ENCODE data around the gene NEK6. TPM values are rescaled to one million over a fixed set of nuclear protein-coding genes. Genes with fewer than 3 reads are reported as not detected.

NEK6 gene
- total and polyA plus RNA-seq, 10 of the 15 experiments (the other 5 are each of a cell fraction or from before 2014, with no cell fraction given), result 31.3 to 161 (median 89.2) TPM

GRCh38 chr9:124222918-124223720, 34.6 kb upstream of the NEK6 start:
- ChIA-PET SMC1A (ENCODE audit: uncharacterized antibody, unreplicated experiment) (interaction anchor here (0.8 to 3.3 kb wide), 6 partner anchors 9 to 26 kb away, joined by 3 to 16 read pairs (median 5); no protein-coding TSS in a partner anchor), POLR2A (interaction anchor here (0.9 to 1.6 kb wide), 4 partner anchors 9 to 42 kb away, joined by 3 to 5 read pairs (median 4); no protein-coding TSS in a partner anchor), RAD21 (ENCODE audit: unreplicated experiment) (no interaction called here), CTCF (interaction anchor here (1.2 to 1.5 kb wide), 3 partner anchors 15 to 96 kb away, joined by 3 to 5 read pairs (median 3); no protein-coding TSS in a partner anchor)
- H3K36me3 ChIP-seq (ENCODE audit: control insufficient read depth in 2 of 2, insufficient read depth in 2 of 2, low read length in 1 of 2), result no peaks in the 10 kb centered on the region
- no peak overlapping the region for H2AFZ ChIP-seq (ENCODE audit: control insufficient read depth, low read depth, low read length)
- no peak for FAIRE-seq
- H3K27ac ChIP-seq (ENCODE audit: control insufficient read depth, insufficient read depth), result no peak overlapping the region
- no peaks in the 10 kb centered on the region for H3K9me3 ChIP-seq (replicated peaks; ENCODE audit: control insufficient read depth, insufficient read depth, low read length)
- H3K4me1 ChIP-seq (ENCODE audit: control insufficient read depth, insufficient read depth, low read length), result peaks cover 12% of the 10 kb centered on the region
- WGBS (ENCODE audit: insufficient coverage, insufficient replicate concordance, low lambda C conversion rate, missing lambda C conversion rate), result 71% methylated on average over 10 of the region's 10 CpGs
- H3K4me2 ChIP-seq (ENCODE audit: control insufficient read depth, insufficient read depth), result no peak overlapping the region
- no peak for ATAC-seq
- H3K27me3 ChIP-seq (replicated peaks in 1 of 2; ENCODE audit: control insufficient read depth in 2 of 2, insufficient read depth in 2 of 2, low read length in 1 of 2), result no peaks in the 10 kb centered on the region
- H3K4me3 ChIP-seq, result no peak overlapping the region
- TF ChIP-seq NBN (IDR thresholded peaks at IDR 0.05) (no peak), NR2F1 (conservative IDR thresholded peaks at IDR 0.05) (0 out of 2 replicates have a peak, but pooled peaks have one; percentile 13), ZNF622 (IDR thresholded peaks at IDR 0.05) (no peak), BACH1 (IDR thresholded peaks at IDR 0.05; ENCODE audit: borderline replicate concordance) (no peak), PRDM15 (CRISPR knock-in tag; IDR thresholded peaks at IDR 0.05) (no peak), CEBPB (IDR thresholded peaks at IDR 0.05; ENCODE audit: borderline replicate concordance in 1 of 2, low read depth in 2 of 2, low read length in 2 of 2) (no peak), DPF2 (IDR thresholded peaks at IDR 0.05) (peak; percentile 25; the same call in 1 of the 2 replicates), GATAD2B (conservative IDR thresholded peaks at IDR 0.05; ENCODE audit: low read depth) (0 out of 2 replicates have a peak, but pooled peaks have one; percentile 20), SREBF2 (IDR thresholded peaks at IDR 0.05; ENCODE audit: low read length) (no peak), ZNF592 (IDR thresholded peaks at IDR 0.05) (no peak), KLF5 (IDR thresholded peaks at IDR 0.05; ENCODE audit: partially characterized antibody) (no peak), ZNF217 (IDR thresholded peaks at IDR 0.05) (no peak), MTA2 (IDR thresholded peaks at IDR 0.05; ENCODE audit: low read depth) (no peak), EZH2 (IDR thresholded peaks at IDR 0.05; ENCODE audit: borderline replicate concordance, control insufficient read depth, low read depth, low read length) (no peak), TBL1XR1 (IDR thresholded peaks at IDR 0.05; ENCODE audit: low read depth, low read length) (no peak), RBBP5 (conservative IDR thresholded peaks at IDR 0.05) (no peak), MEF2B (IDR thresholded peaks at IDR 0.05; ENCODE audit: partially characterized antibody, poor library complexity, severe bottlenecking) (no peak)
- no peak for DNase-seq (ENCODE audit: low read depth, low spot score)
- intact Hi-C loops (cut with micrococcal nuclease; ENCODE audit: unreplicated experiment) (no loop called here), in situ Hi-C loops (cut with MboI) (loop anchor here (25.0 kb wide), 1 partner anchor 1414 kb away; no protein-coding TSS in a partner anchor)
- no TSS peak for BruUV-seq (replicated peaks)
- no peaks in the 10 kb centered on the region for H3K79me2 ChIP-seq (ENCODE audit: control insufficient read depth, insufficient read depth, low read length)
- H3K9ac ChIP-seq (ENCODE audit: control insufficient read depth, insufficient read depth, low read length), result no peak overlapping the region
- no peaks in the 10 kb centered on the region for H4K20me1 ChIP-seq (ENCODE audit: control insufficient read depth, insufficient read depth)

Data from GM12878 (cell line).